A549 (cell line): Measurements from ENCODE around the gene CNTFR.

ENCODE experiments used
- BHLHE40 ChIP-seq: IDR thresholded peaks from 2 replicates; pipeline ENCODE4 v1.6.1; 2012; ENCODE audit warnings: low read depth, low read length, inconsistent platforms
- ELK1 ChIP-seq: fragments of 150-350 bp; IDR thresholded peaks from 2 replicates; pipeline ENCODE4 v1.6.1; 2014; ENCODE audit warnings: low read depth, mild to moderate bottlenecking, low read length
- EP300 ChIP-seq, 2 experiments: fragments of >200 bp; sonication (Bioruptor Twin); formaldehyde crosslinking; IDR thresholded peaks; 2 replicates in 1 of 2; 3 replicates in 1 of 2; pipeline ENCODE4 v1.6.1; 2016 to 2017
- ESRRA ChIP-seq: fragments of 150-350 bp; IDR thresholded peaks from 2 replicates; pipeline ENCODE4 v1.6.1; 2014; ENCODE audit warnings: mild to moderate bottlenecking, low read length, borderline replicate concordance
- FOSL2 ChIP-seq, 2 experiments: fragments of 450-650 bp in 1 of 2; fragments of >200 bp in 1 of 2; sonication (Bioruptor Twin) in 1 of 2; formaldehyde crosslinking; IDR thresholded peaks; 2 replicates each; pipeline versions ENCODE4 v1.5.0 to v1.6.1; 2016 to 2020; ENCODE audit warnings: mild to moderate bottlenecking in 1 of 2, moderate library complexity in 1 of 2
- HDAC2 ChIP-seq: fragments of 200-600 bp; sonication (generic); IDR thresholded peaks from 2 replicates; pipeline ENCODE4 v1.6.1; 2016
- KDM1A ChIP-seq: fragments of 200-600 bp; sonication (generic); IDR thresholded peaks from 2 replicates; pipeline ENCODE4 v1.6.1; 2016; ENCODE audit warnings: low read depth, mild to moderate bottlenecking
- MAFK ChIP-seq: fragments of 450-650 bp; IDR thresholded peaks from 2 replicates; pipeline ENCODE4 v1.6.1; 2014; ENCODE audit not compliant: partially characterized antibody
- NR3C1 ChIP-seq: fragments of >200 bp; sonication (Bioruptor Twin); formaldehyde crosslinking; IDR thresholded peaks from 3 replicates; pipeline ENCODE4 v1.6.1; 2017
- POLR2AphosphoS2 ChIP-seq: conservative IDR thresholded peaks from 2 replicates; pipeline ENCODE4 v1.6.1; 2012; ENCODE audit warnings: low read length, improper control_type of control experiment, inconsistent platforms
- SREBF2 ChIP-seq: fragments of 450-650 bp; IDR thresholded peaks from 2 replicates; pipeline ENCODE4 v1.6.1; 2014; ENCODE audit warnings: mild to moderate bottlenecking, moderate library complexity
- USF2 ChIP-seq: fragments of 450-650 bp; IDR thresholded peaks from 2 replicates; pipeline ENCODE4 v1.6.1; 2014; ENCODE audit warnings: antibody characterized with exemption
- TF ChIP-seq, protein P1 (sequence below): fragments of >200 bp; sonication (Bioruptor Twin); formaldehyde crosslinking; IDR thresholded peaks from 3 replicates; pipeline ENCODE4 v1.5.1; 2016
- TF ChIP-seq, protein P2 (sequence below): fragments of 250-450 bp; sonication (Bioruptor Pico); IDR thresholded peaks from 2 replicates; pipeline ENCODE4 v1.5.0; 2021; ENCODE audit warnings: mild to moderate bottlenecking, moderate library complexity, borderline replicate concordance

DNA sequence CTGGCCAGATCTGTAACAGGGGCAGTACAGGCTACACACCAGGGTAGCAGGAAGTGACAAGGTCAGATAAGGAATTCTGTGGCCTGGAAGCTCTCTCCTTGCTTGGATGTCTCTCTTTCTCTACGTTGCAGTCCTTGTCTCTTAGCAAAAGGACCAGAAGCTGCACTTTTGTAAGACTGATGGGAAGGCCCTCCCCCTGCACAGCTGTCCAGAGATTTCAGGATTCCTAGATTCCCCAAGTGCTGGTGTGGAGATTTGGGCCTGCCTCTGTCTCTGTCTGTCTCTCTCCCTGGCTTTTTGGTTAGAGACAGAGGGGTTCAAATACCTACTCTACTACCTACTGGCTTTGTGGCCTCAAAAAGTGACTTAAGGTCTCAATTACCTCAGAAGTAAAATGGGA, 10.0 kb upstream of the CNTFR start:
- no peak for TF ChIP-seq SREBF2
- TF ChIP-seq, protein P1, sequence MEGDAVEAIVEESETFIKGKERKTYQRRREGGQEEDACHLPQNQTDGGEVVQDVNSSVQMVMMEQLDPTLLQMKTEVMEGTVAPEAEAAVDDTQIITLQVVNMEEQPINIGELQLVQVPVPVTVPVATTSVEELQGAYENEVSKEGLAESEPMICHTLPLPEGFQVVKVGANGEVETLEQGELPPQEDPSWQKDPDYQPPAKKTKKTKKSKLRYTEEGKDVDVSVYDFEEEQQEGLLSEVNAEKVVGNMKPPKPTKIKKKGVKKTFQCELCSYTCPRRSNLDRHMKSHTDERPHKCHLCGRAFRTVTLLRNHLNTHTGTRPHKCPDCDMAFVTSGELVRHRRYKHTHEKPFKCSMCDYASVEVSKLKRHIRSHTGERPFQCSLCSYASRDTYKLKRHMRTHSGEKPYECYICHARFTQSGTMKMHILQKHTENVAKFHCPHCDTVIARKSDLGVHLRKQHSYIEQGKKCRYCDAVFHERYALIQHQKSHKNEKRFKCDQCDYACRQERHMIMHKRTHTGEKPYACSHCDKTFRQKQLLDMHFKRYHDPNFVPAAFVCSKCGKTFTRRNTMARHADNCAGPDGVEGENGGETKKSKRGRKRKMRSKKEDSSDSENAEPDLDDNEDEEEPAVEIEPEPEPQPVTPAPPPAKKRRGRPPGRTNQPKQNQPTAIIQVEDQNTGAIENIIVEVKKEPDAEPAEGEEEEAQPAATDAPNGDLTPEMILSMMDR = no peak
- no peak for TF ChIP-seq HDAC2
- TF ChIP-seq NR3C1 = no peak
- no peak for TF ChIP-seq MAFK
- no peak for TF ChIP-seq ELK1
- TF ChIP-seq KDM1A = no peak
- TF ChIP-seq, protein P2, sequence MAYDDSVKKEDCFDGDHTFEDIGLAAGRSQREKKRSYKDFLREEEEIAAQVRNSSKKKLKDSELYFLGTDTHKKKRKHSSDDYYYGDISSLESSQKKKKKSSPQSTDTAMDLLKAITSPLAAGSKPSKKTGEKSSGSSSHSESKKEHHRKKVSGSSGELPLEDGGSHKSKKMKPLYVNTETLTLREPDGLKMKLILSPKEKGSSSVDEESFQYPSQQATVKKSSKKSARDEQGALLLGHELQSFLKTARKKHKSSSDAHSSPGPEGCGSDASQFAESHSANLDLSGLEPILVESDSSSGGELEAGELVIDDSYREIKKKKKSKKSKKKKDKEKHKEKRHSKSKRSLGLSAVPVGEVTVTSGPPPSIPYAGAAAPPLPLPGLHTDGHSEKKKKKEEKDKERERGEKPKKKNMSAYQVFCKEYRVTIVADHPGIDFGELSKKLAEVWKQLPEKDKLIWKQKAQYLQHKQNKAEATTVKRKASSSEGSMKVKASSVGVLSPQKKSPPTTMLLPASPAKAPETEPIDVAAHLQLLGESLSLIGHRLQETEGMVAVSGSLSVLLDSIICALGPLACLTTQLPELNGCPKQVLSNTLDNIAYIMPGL (CRISPR knock-in tag) = no peak
- TF ChIP-seq FOSL2 (IDR thresholded peaks at IDR 0.05) = no peak
- no peak for TF ChIP-seq FOSL2 (CRISPR knock-in tag; IDR thresholded peaks at IDR 0.05)
- TF ChIP-seq POLR2AphosphoS2 = no peak
- no peak for TF ChIP-seq ESRRA
- no peak for TF ChIP-seq BHLHE40
- TF ChIP-seq USF2 = no peak
- no peak for TF ChIP-seq EP300 (IDR thresholded peaks at IDR 0.05)
